Measurements from ENCODE around the gene ANKS1A.

DNA sequence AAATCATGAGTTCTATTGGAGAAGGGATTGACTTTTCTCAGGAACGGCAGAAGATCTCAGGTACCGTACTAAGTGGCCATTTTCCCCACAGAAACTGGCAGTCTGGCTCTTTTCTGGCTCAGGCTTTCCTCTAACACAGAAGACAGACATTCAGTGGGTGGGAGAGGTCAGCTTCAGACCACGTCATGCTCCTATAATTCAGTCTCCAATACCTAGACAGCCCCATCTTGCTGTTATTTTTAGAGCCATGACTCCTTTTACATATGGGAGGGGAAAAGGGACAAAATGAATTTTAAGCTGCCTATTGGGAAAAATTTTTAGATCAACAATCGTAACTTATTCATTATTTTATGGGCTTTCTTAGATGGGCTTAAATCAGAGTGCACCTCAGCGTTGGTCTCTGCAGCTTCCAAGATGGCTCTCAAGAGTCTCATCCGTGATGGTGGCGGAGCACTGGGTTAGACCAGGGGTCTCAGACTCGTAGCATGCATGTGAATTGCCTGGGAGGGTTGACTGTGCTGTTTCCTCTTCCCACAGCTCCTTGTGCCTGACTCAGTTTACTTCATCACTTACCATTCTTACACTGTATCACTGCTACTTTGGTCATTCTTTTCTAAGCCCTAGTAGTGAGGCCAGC is 165.2 kb downstream of the ANKS1A start:
- TF ChIP-seq, protein P1, sequence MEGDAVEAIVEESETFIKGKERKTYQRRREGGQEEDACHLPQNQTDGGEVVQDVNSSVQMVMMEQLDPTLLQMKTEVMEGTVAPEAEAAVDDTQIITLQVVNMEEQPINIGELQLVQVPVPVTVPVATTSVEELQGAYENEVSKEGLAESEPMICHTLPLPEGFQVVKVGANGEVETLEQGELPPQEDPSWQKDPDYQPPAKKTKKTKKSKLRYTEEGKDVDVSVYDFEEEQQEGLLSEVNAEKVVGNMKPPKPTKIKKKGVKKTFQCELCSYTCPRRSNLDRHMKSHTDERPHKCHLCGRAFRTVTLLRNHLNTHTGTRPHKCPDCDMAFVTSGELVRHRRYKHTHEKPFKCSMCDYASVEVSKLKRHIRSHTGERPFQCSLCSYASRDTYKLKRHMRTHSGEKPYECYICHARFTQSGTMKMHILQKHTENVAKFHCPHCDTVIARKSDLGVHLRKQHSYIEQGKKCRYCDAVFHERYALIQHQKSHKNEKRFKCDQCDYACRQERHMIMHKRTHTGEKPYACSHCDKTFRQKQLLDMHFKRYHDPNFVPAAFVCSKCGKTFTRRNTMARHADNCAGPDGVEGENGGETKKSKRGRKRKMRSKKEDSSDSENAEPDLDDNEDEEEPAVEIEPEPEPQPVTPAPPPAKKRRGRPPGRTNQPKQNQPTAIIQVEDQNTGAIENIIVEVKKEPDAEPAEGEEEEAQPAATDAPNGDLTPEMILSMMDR (IDR thresholded peaks at IDR 0.05): no peak
- no peak for TF ChIP-seq POLR2A (IDR thresholded peaks at IDR 0.05)

Measured in testis (tissue), 2 donors.